GM23338 (cell line): ENCODE results near the gene CA12.

Experiments used
- CREB1 ChIP-seq: fragments of 250-450 bp; sonication (Bioruptor Pico); IDR thresholded peaks from 2 replicates; pipeline ENCODE4 v1.5.0; 2020; ENCODE audit warnings: low read depth, mild to moderate bottlenecking, moderate library complexity
- EZH2 ChIP-seq: fragments of 200-600 bp; sonication (generic); IDR thresholded peaks from one replicate; pipeline ENCODE4 v1.8.0; 2017; ENCODE audit warnings: antibody characterized with exemption, mild to moderate bottlenecking, low read depth; ENCODE audit not compliant: unreplicated experiment
- EZH2phosphoT487 ChIP-seq: fragments of 200-600 bp; sonication (generic); IDR thresholded peaks from one replicate; pipeline ENCODE4 v1.8.1; 2018; ENCODE audit warnings: antibody characterized with exemption; ENCODE audit not compliant: unreplicated experiment
- JUNB ChIP-seq: IDR thresholded peaks from one replicate; pipeline ENCODE4 v1.6.1; 2016; ENCODE audit warnings: antibody characterized with exemption; ENCODE audit not compliant: unreplicated experiment
- NANOG ChIP-seq: IDR thresholded peaks from 2 replicates; pipeline ENCODE4 v1.6.1; 2016; ENCODE audit warnings: antibody characterized with exemption, borderline replicate concordance
- POLR2AphosphoS5 ChIP-seq: IDR thresholded peaks from 2 replicates; pipeline ENCODE4 v1.6.1; 2016; ENCODE audit warnings: antibody characterized with exemption, low read depth
- STAT1 ChIP-seq: IDR thresholded peaks from one replicate; pipeline ENCODE4 v1.6.1; 2016; ENCODE audit warnings: antibody characterized with exemption; ENCODE audit not compliant: unreplicated experiment
- ZNF114 ChIP-seq: fragments of 250-450 bp; sonication (Bioruptor Pico); IDR thresholded peaks from 2 replicates; pipeline ENCODE4 v1.5.0; 2020; ENCODE audit warnings: mild to moderate bottlenecking, moderate library complexity
- ZNF331 ChIP-seq: fragments of 250-450 bp; sonication (Bioruptor Pico); IDR thresholded peaks from 2 replicates; pipeline ENCODE4 v1.5.0; 2020; ENCODE audit warnings: low read depth, mild to moderate bottlenecking, moderate library complexity
- TF ChIP-seq, protein P1 (sequence below), 2 experiments: fragments of 200-600 bp in 1 of 2; sonication (generic) in 1 of 2; conservative IDR thresholded peaks; 2 replicates each; pipeline versions ENCODE4 v1.5.1 to v1.6.1; 2016 to 2017; ENCODE audit warnings: antibody characterized with exemption in 2 of 2, low read depth in 2 of 2, mild to moderate bottlenecking in 2 of 2, moderate library complexity in 1 of 2
- TF ChIP-seq, protein P2 (sequence below): IDR thresholded peaks from 2 replicates; pipeline ENCODE4 v1.6.1; 2016; ENCODE audit warnings: antibody characterized with exemption
- TF ChIP-seq, protein P3 (sequence below): IDR thresholded peaks from one replicate; pipeline ENCODE4 v1.6.1; 2018; ENCODE audit warnings: antibody characterized with exemption; ENCODE audit not compliant: unreplicated experiment
- TF ChIP-seq, protein P4 (sequence below): fragments of 250-450 bp; sonication (Bioruptor Pico); IDR thresholded peaks from 2 replicates; pipeline ENCODE4 v1.5.0; 2020; ENCODE audit warnings: mild to moderate bottlenecking, moderate library complexity

DNA sequence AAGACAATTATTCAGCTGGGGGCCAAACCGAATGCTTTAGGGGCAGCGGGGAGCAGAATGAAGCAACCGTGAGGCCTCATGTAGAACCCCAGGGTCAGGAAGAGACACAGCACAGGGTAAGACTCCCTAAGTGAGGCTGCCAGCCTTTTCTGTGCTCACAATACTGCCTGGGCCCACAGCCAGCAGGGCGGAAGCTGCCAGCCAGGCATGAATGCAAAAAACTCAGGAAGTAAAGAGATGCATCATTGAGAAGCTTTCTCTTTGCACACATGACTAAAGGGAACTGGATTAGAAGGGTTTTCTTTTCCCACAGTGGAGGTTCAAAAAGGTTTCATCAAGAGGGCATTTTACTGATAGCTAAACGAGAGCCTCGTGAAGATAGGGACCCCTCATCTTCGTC is 33.3 kb downstream of the CA12 start:
- TF ChIP-seq POLR2AphosphoS5, result no peak
- TF ChIP-seq, protein P1, sequence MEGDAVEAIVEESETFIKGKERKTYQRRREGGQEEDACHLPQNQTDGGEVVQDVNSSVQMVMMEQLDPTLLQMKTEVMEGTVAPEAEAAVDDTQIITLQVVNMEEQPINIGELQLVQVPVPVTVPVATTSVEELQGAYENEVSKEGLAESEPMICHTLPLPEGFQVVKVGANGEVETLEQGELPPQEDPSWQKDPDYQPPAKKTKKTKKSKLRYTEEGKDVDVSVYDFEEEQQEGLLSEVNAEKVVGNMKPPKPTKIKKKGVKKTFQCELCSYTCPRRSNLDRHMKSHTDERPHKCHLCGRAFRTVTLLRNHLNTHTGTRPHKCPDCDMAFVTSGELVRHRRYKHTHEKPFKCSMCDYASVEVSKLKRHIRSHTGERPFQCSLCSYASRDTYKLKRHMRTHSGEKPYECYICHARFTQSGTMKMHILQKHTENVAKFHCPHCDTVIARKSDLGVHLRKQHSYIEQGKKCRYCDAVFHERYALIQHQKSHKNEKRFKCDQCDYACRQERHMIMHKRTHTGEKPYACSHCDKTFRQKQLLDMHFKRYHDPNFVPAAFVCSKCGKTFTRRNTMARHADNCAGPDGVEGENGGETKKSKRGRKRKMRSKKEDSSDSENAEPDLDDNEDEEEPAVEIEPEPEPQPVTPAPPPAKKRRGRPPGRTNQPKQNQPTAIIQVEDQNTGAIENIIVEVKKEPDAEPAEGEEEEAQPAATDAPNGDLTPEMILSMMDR (conservative IDR thresholded peaks at IDR 0.05; ENCODE audit: low read depth in 2 of 2), result no peak
- TF ChIP-seq EZH2, result no peak
- TF ChIP-seq, protein P2, sequence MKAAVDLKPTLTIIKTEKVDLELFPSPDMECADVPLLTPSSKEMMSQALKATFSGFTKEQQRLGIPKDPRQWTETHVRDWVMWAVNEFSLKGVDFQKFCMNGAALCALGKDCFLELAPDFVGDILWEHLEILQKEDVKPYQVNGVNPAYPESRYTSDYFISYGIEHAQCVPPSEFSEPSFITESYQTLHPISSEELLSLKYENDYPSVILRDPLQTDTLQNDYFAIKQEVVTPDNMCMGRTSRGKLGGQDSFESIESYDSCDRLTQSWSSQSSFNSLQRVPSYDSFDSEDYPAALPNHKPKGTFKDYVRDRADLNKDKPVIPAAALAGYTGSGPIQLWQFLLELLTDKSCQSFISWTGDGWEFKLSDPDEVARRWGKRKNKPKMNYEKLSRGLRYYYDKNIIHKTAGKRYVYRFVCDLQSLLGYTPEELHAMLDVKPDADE, result no peak
- no peak for TF ChIP-seq EZH2phosphoT487
- TF ChIP-seq, protein P3, sequence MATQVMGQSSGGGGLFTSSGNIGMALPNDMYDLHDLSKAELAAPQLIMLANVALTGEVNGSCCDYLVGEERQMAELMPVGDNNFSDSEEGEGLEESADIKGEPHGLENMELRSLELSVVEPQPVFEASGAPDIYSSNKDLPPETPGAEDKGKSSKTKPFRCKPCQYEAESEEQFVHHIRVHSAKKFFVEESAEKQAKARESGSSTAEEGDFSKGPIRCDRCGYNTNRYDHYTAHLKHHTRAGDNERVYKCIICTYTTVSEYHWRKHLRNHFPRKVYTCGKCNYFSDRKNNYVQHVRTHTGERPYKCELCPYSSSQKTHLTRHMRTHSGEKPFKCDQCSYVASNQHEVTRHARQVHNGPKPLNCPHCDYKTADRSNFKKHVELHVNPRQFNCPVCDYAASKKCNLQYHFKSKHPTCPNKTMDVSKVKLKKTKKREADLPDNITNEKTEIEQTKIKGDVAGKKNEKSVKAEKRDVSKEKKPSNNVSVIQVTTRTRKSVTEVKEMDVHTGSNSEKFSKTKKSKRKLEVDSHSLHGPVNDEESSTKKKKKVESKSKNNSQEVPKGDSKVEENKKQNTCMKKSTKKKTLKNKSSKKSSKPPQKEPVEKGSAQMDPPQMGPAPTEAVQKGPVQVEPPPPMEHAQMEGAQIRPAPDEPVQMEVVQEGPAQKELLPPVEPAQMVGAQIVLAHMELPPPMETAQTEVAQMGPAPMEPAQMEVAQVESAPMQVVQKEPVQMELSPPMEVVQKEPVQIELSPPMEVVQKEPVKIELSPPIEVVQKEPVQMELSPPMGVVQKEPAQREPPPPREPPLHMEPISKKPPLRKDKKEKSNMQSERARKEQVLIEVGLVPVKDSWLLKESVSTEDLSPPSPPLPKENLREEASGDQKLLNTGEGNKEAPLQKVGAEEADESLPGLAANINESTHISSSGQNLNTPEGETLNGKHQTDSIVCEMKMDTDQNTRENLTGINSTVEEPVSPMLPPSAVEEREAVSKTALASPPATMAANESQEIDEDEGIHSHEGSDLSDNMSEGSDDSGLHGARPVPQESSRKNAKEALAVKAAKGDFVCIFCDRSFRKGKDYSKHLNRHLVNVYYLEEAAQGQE, result no peak
- TF ChIP-seq ZNF331 (CRISPR knock-in tag), result no peak
- no peak for TF ChIP-seq NANOG
- no peak for TF ChIP-seq CREB1 (CRISPR knock-in tag)
- TF ChIP-seq JUNB, result no peak
- no peak for TF ChIP-seq STAT1
- no peak for TF ChIP-seq ZNF114 (CRISPR knock-in tag)
- TF ChIP-seq, protein P4, sequence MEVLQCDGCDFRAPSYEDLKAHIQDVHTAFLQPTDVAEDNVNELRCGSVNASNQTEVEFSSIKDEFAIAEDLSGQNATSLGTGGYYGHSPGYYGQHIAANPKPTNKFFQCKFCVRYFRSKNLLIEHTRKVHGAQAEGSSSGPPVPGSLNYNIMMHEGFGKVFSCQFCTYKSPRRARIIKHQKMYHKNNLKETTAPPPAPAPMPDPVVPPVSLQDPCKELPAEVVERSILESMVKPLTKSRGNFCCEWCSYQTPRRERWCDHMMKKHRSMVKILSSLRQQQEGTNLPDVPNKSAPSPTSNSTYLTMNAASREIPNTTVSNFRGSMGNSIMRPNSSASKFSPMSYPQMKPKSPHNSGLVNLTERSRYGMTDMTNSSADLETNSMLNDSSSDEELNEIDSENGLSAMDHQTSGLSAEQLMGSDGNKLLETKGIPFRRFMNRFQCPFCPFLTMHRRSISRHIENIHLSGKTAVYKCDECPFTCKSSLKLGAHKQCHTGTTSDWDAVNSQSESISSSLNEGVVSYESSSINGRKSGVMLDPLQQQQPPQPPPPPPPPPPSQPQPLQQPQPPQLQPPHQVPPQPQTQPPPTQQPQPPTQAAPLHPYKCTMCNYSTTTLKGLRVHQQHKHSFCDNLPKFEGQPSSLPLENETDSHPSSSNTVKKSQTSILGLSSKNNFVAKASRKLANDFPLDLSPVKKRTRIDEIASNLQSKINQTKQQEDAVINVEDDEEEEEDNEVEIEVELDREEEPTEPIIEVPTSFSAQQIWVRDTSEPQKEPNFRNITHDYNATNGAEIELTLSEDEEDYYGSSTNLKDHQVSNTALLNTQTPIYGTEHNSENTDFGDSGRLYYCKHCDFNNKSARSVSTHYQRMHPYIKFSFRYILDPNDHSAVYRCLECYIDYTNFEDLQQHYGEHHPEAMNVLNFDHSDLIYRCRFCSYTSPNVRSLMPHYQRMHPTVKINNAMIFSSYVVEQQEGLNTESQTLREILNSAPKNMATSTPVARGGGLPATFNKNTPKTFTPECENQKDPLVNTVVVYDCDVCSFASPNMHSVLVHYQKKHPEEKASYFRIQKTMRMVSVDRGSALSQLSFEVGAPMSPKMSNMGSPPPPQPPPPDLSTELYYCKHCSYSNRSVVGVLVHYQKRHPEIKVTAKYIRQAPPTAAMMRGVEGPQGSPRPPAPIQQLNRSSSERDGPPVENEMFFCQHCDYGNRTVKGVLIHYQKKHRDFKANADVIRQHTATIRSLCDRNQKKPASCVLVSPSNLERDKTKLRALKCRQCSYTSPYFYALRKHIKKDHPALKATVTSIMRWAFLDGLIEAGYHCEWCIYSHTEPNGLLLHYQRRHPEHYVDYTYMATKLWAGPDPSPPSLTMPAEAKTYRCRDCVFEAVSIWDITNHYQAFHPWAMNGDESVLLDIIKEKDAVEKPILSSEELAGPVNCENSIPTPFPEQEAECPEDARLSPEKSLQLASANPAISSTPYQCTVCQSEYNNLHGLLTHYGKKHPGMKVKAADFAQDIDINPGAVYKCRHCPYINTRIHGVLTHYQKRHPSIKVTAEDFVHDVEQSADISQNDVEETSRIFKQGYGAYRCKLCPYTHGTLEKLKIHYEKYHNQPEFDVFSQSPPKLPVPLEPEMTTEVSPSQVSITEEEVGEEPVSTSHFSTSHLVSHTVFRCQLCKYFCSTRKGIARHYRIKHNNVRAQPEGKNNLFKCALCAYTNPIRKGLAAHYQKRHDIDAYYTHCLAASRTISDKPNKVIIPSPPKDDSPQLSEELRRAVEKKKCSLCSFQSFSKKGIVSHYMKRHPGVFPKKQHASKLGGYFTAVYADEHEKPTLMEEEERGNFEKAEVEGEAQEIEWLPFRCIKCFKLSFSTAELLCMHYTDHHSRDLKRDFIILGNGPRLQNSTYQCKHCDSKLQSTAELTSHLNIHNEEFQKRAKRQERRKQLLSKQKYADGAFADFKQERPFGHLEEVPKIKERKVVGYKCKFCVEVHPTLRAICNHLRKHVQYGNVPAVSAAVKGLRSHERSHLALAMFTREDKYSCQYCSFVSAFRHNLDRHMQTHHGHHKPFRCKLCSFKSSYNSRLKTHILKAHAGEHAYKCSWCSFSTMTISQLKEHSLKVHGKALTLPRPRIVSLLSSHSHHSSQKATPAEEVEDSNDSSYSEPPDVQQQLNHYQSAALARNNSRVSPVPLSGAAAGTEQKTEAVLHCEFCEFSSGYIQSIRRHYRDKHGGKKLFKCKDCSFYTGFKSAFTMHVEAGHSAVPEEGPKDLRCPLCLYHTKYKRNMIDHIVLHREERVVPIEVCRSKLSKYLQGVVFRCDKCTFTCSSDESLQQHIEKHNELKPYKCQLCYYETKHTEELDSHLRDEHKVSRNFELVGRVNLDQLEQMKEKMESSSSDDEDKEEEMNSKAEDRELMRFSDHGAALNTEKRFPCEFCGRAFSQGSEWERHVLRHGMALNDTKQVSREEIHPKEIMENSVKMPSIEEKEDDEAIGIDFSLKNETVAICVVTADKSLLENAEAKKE (CRISPR knock-in tag), result no peak
